GM18909 (cell line): ENCODE results near the gene TMEM156.
A peak's percentile ranks its signal among the peaks of the same experiment; 100 is the strongest.
"Not testable (repeated sequence)": the region's sequence is repeated elsewhere in the genome, so short reads cannot be mapped to it uniquely, and the experiment has no call there.

Experiments used
- ATAC-seq: cut with Tn5 transposase; IDR thresholded peaks from one replicate; pipeline ENCODE4 v1.9.1; 2021; ENCODE audit warnings: mild to moderate bottlenecking; ENCODE audit not compliant: unreplicated experiment, poor library complexity

TMEM156 gene

GRCh38 chr4:39044364-39044955 is 12.3 kb upstream of the TMEM156 start:
- ATAC-seq: peak; percentile 71

- ATAC-seq: no peak
Observed at GRCh38 chr4:39043861-39044363, 11.7 kb upstream of the TMEM156 start.

- ATAC-seq: no peak
Observed at GRCh38 chr4:39043058-39043860, 11.1 kb upstream of the TMEM156 start.

GRCh38 chr4:39042366-39042765 is 10.2 kb upstream of the TMEM156 start:
- no peak for ATAC-seq

- no peak for ATAC-seq
Observed at GRCh38 chr4:39039108-39039507, 6.9 kb upstream of the TMEM156 start.

DNA sequence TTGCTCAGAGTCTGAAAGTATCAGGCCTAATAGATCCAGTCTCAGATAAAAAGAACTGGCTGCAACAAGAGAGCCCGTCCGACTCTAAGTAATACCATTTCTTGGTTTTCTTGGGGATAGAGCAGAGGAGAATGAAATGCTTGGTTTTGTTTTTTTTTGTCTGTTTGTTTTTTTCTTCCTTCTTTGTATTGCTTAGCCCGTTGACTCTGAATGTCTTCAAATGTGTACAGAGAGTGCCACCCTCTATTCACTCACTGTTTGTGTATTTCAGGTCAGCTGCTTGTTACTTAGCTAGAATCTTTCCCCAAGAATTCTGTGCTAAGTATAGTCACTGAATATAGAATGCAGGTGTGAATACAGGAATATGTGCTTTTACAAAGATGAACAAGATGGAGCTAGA is 5.7 kb upstream of the TMEM156 start:
- ATAC-seq: no peak

DNA sequence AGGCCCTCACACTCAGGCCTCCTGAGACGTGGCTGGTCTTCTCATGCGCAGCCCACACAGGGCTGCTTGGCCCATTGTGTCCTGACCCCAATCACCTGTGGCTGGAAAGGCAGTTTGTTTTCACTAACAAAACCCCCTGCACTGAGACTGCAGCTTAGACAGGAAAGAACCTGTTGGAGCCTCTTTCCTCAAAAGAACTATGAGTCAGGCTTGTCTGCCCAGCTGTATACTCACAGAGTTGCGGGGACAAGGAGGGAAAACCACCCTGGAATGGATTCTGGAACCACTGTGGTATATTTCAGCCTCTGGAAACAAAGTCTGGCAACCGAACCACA is 5.2 kb upstream of the TMEM156 start:
- no peak for ATAC-seq

DNA sequence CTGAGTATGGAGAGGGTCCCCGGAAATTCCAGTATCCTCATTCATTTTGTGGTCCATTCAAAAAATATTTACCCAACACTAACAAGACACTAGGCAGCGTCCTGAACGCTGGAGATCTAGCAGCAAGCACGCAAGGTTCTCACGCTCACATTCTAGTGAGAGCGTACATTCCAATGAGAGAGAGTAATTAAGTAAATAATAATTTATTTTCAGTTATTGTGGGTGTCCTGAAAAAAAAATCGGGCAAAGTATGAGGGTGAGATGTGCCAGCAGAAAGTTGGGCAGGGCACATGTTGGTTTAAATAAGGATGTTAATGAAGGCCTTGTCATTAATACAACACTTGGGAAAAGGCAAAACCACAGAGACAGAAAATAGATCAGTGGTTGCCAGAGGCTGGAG is 4.0 kb upstream of the TMEM156 start:
- no peak for ATAC-seq

DNA sequence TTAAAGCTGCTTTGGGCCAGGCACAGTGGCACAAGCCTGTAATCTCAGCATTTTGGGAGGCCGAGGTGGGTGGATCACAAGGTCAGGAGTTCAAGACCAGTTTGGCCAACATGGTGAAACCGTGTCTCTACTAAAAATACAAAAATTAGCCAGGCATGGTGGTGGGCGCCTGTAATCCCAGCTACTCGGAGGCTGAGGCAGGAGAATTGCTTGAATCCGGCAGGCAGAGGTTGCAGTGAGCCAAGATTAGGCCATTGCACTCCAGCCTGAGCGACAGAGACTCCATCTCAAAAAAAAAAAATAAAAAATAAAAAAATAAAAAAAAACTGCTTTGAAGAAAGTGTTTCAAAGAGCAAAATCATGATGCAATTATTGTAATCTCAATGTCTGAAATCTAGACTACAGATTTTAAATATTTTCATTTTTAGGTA is 604 bp downstream of the TMEM156 start:
- ATAC-seq: not testable (repeated sequence)

GRCh38 chr4:39030725-39031124 is 1.5 kb downstream of the TMEM156 start:
- ATAC-seq: no peak

DNA sequence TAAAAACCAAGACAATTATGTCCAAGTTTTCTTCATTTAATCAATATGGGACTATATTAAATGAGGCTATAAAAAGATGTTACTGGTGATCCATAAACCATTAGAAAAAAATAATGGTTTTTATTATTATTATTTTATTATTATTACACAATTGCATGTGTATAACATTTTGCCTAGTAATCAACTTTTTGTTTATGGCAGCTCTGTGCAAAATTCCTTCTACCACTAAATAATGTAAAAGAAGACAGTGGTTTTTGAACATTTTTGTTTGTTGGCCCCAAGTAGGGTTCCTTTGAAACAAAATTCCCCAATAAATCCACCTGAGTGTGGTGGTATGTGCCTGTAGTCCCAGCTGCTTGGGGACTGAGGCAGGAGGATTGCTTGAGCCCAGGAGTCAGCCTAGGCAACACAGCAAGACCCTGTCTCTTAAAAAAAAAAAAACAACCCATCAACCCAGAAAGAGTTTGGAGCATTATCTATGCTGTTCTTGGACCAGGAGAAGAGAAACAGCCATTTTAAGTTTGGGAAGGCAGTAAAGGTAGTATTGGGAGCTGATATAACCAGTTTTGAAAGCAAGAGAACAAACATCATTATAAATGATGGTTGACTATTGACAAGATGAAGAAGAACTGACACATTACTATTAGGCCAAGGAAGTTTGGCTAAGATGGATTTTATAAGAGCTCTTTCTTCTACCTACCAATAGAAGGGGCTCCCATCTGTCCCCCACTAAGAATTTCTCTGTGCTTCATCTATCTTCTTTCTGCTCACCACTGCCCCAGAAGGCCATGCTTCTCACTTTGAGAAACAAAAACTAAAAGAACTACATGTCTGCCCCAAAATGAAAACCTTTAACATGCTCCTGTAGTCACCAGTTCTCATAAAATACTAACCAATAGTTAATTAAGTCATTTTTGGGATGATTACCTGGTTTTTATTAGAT is 2.2 kb downstream of the TMEM156 start:
- ATAC-seq: no peak

DNA sequence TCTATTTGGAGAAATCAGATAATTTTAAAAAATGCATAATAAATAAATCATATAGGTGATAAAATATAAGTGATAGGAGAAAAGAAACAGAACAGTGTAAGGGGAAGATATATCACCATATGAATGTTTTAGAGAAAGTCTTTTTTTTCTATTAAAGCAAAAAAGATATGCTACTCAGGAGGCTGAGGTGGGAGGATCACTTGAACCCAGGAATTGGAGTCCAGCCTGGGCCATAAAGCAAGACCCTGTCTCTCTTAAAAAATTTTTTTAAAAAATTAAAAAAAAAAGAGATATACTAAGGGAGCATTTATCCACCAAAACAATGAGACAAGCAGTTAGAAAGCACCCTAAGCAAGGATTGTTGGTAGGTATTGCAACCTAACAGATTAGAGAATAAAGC is 6.1 kb downstream of the TMEM156 start:
- ATAC-seq: no peak

- no peak for ATAC-seq
Observed at GRCh38 chr4:39025552-39026085, 6.6 kb downstream of the TMEM156 start.

DNA sequence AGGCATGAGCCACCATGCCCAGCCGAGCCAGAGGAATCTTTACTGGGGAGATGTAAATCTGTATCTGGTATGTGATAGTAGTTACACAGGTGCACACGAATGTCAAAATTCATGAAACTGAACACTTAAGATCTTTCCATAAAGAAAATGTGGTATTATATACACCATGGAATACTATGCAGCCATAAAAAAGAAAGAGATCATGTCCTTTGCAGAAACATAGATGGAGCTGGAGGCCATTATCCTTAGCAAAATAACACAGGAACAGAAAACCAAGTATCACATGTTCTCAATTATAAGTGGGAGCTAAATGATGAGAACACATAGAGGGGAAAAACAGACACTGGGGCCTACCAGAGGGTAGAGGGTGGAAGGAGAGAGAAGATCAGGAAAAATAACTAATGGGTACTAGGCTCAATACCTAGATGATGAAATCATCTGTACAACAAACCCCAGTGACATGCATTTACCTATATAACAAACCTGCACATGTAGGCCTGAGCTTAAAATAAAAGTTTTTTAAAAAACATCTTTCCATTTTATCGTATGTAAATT is 7.8 kb downstream of the TMEM156 start:
- ATAC-seq: no peak

- ATAC-seq: no peak
Observed at GRCh38 chr4:39023059-39023458, 9.2 kb downstream of the TMEM156 start.

DNA sequence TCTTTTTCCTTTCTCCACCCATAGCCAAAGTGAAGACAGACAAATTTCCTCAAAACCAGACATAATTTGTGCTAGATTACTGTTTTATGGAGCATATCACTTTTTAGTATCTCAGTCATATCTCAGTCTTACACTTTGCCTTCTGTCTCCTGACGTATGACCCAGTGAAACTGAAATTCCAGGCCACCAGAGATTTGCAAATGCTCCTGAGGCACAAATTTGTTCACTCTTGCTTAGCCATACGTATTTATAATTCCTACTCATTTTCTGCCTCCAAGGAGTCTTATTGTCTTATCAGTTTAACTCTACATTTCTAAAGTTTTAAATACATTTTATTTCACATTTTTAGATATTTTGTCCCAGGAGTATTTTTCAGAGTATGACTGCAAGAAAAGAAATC is 10.0 kb downstream of the TMEM156 start:
- no peak for ATAC-seq

DNA sequence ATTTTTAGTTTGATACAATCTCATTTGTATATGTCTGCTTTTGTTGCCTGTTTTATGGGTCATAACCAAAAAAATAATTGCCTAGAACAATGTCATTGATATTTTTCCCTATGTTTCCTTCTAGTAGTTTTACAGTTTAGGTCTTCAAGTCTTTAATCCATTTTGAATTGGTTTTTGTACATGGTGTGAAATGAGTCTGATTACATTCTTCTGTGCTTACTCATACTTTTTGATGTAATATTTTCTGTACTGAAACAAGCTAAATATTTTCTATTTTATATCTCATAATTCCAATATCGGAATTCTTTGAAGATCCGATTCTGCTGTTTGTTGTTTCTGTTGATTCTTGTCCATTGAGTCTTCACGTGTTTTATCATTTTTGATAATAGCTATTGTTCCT is 10.6 kb downstream of the TMEM156 start:
- ATAC-seq: no peak

DNA sequence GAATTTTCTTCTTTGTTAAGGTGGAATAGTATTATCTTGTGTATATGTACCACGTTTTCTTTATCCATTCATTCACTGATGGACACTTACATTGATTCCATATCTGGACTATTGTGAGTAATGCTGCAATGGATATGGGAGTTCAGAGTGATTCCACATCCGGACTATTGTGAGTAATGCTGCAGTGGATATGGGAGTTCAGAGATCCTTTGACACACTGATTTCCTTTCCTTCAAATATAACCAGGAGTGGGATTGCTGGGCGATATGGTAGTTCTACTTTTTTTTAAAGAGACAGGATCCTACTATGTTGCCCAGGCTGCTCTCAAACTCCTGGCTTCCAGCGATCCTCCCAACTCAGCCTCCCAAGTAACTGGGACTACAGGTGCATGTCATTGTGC is 12.1 kb downstream of the TMEM156 start:
- no peak for ATAC-seq

DNA sequence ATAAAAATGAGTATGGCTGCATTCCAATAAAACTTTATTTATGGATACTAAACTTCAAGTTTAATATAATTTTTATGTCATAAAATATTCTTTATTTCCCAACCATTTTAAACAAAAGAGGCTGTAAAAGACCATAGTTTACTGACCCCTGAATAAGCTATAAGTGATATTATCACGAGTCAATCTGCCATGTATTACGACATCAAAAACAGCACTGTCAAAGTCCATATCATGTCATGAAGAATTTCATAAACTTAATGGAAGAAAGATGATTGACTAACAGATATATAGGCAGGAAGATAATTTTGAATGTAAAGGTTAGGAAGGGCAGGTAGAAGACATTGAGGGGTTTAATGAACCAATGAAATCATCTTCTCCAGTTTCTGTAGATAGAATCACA is 18.2 kb downstream of the TMEM156 start:
- ATAC-seq: no peak

DNA sequence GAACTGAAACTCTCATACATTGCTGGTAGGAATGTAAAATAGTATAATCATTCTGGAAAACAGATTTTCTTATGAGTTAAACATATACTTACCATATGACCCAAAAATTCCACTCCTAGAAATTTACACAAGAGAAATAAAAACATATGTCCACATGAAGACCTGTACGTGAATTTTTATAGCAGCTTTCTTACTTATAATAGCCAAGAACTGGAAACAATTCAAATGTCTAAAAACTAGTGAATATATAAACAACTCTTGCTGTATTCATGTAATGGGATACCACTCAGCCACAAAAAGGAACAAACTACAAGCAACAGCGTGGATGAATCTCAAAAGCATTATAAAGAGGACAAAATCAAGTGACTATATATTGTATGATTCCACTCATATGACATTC is 27.5 kb downstream of the TMEM156 start:
- ATAC-seq: no peak
